22Rv1 (cell line): ENCODE results near the gene DIP2B.

Source experiments
- H3K27ac ChIP-seq: fragments of 450-650 bp; 2 replicates; pipeline ENCODE4 v1.5.1; 2017
- CTCF ChIP-seq: fragments of 450-650 bp; IDR thresholded peaks from 2 replicates; pipeline ENCODE4 v1.5.1; 2017; ENCODE audit warnings: mild to moderate bottlenecking
- ZFX ChIP-seq: fragments of 450-650 bp; IDR thresholded peaks from 2 replicates; pipeline ENCODE4 v1.6.1; 2017; ENCODE audit warnings: antibody characterized with exemption, borderline replicate concordance

DIP2B gene

DNA sequence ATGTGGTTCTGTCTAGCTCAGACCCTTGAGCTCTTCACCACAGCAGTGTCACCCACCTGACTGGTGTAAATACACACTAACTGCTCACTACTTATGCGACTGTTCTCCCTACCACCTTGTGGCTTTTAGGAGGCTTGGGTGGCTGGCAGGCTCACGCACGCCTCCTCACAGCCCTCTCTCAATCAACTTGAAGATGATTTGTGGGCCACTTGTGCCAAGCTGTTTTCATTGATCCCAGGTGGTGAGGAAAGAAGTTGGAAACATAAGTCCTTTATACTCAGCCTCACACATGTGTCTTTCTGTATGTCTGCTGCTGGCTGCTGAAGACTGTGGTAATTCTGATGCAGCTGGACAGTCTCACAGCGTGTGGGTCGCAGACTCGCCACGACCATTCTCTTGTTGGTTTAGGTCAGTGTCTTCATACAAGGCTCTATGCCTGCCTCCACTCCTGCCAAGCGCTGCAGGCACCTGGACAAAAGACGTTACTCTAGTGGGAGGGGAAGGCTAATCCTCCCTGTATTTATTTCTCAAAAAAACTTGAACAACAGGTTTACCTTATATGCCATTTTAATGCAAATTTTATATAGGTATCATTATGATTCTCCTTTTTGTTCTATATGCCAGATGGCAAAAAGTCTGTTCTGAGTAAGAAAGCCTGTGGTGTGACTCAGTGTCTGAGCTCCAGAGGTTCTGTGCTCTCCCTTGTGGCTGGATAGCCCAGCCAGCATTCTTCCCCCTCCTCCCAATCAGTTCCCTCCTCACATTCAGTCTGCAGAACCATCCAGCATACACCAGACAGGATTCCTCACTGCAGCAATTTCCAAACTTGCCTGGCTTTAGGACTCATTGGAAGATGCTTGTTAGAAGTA lies 115.6 kb downstream of the DIP2B start:
- no peak overlapping the region for H3K27ac ChIP-seq
- TF ChIP-seq CTCF (no peak), ZFX (no peak)

- TF ChIP-seq ZFX (no peak), CTCF (no peak)
- no peak overlapping the region for H3K27ac ChIP-seq
Observed at GRCh38 chr12:50620978-50621360, 116.2 kb downstream of the DIP2B start.

DNA sequence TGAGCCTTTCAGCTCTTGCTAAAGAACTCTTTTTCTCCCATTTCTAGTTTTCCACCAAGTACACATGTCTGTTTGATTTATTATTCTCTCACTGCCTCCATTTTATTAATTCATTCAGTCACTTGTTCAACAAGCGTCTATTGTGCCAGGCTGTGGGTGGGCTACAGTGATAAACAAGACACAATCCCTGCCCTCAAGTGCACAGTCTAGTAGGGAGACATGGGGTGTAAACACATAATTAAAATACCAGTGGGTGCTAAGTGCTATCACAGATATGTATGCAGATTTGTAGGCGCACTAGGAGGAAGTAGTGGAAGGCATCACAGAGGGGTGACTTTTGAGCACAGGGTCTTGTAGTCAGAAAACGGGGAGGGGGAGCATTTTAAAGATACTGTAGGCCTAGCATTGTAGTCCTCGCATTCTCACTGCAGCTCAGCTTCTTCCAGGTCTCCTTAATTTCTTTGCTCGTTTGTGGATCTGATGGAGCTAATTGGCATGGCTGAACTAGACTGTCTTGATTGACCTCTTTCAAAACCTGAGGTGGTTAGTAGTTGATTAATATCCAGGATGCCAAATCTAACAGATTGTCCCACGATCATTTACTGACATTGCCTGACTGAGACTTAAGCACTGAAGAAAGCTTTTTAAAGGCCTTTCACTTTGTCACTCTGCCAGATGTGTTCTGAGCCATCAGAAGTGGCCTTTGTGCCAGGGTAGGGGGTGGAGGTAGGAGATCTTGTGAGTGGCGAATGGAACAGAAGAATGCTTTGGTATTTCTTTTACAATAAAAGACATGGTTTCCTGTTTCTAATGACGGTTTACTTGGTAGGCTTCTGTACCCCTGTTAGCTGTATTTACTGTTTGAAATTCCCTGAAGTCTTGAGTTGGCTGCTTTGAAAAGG lies 116.9 kb downstream of the DIP2B start:
- no peak for TF ChIP-seq CTCF

GRCh38 chr12:50625029-50625925 lies 120.5 kb downstream of the DIP2B start:
- TF ChIP-seq CTCF (no peak), ZFX (no peak)
- H3K27ac ChIP-seq = no peak overlapping the region

More for the DNA sequence above, 116.9 kb downstream of the DIP2B start:
- H3K27ac ChIP-seq = no peak overlapping the region

GRCh38 chr12:50626026-50626425 lies 121.2 kb downstream of the DIP2B start:
- H3K27ac ChIP-seq = no peak overlapping the region
- TF ChIP-seq CTCF (no peak), ZFX (no peak)

DNA sequence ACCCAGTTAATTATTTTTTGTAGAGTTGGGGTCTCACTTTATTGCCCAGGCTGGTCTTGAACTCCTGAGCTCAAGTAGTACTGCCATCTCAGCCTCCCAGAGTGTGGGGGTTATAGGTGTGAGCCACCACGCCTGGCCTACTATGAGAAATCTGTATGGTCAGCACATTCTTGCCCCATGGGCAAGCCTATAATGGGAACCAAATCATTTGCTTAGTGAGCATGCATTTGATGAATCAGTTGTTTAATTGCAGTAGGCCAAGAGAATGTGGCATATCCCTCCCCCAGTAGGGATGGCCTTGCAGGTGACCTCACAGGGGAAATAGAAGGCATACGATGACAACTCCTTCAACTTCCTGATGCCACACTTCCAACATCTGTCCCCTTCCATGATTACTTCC lies 122.7 kb downstream of the DIP2B start:
- TF ChIP-seq CTCF = no peak
- no peak for TF ChIP-seq ZFX
- no peak overlapping the region for H3K27ac ChIP-seq
